Measurements from ENCODE around the gene GPATCH2. TPM values are rescaled to one million over a fixed set of nuclear protein-coding genes. Genes with fewer than 3 reads are reported as not detected.
"Not testable (repeated sequence)": the region's sequence is repeated elsewhere in the genome, so short reads cannot be mapped to it uniquely, and the experiment has no call there.

GPATCH2 gene
- total RNA-seq, 1 experiment from 2014 or later: 17.2 TPM

- CTCF ChIA-PET: interaction anchor here (0.8 kb wide), 1 partner anchor 135 kb away, joined by 3 read pairs; no protein-coding TSS in a partner anchor
- POLR2A ChIA-PET (ENCODE audit: unreplicated experiment): interaction anchor here (0.6 kb wide), 1 partner anchor 760 kb away, joined by 4 read pairs; the partner anchor contains the start of gene RRP15
- Histone ChIP-seq H3K4me3 (ENCODE audit: low read length) (no peak overlapping the region), H4K20me1 (ENCODE audit: low read length) (no peaks in the 10 kb centered on the region), H3K9me2 (replicated peaks; ENCODE audit: low read length) (no peaks in the 10 kb centered on the region), H3K9me3 (ENCODE audit: low read length) (no peaks in the 10 kb centered on the region), H3K27ac (ENCODE audit: low read length) (no peak overlapping the region), H3K4me2 (ENCODE audit: low read length) (no peak overlapping the region), H3F3A (ENCODE audit: low read length, unreplicated experiment) (no peaks in the 10 kb centered on the region), H2AFZ (ENCODE audit: low read length) (no peak overlapping the region), H3K27me3 (ENCODE audit: low read length) (no peaks in the 10 kb centered on the region), H3K79me2 (ENCODE audit: low read length) (no peaks in the 10 kb centered on the region), H3K9ac (ENCODE audit: low read length) (no peak overlapping the region), H3K36me3 (ENCODE audit: low read depth, low read length) (no peaks in the 10 kb centered on the region), H3K4me1 (ENCODE audit: insufficient read depth, low read length) (peaks cover 36% of the 10 kb centered on the region)
- peak; percentile 25 for DNase-seq
- TF ChIP-seq EZH2phosphoT487 (IDR thresholded peaks at IDR 0.05; ENCODE audit: borderline replicate concordance, low read length) (no peak), EZH2 (IDR thresholded peaks at IDR 0.05; ENCODE audit: low read length, unreplicated experiment) (no peak), CTCF (conservative IDR thresholded peaks at IDR 0.05; ENCODE audit: low read depth, low read length) (no peak)
- intact Hi-C loops (cut with micrococcal nuclease): loop anchor here (5.0 kb wide), 2 partner anchors 93 to 137 kb away; no protein-coding TSS in a partner anchor
- peak; percentile 66 for ATAC-seq
- no TSS peak for BruUV-seq (replicated peaks)
Measured at GRCh38 chr1:217524787-217525520, 105.9 kb downstream of the GPATCH2 start.

DNA sequence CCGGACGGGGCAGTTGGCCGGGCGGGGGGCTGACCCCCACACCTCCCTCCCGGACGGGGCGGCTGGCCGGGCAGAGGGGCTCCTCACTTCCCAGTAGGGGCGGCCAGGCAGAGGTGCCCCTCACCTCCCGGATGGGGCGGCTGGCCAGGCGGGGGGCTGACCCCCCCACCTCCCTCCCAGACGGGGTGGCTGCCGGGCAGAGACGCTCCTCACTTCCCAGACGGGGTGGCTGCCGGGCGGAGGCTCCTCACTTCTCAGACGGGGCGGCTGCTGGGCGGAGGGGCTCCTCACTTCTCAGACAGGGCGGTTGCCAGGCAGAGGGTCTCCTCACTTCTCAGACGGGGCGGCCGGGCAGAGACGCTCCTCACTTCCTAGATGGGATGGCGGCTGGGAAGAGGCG, 107.0 kb downstream of the GPATCH2 start:
- intact Hi-C loops (cut with micrococcal nuclease): loop anchor here (2.0 to 5.0 kb wide), 3 partner anchors 92 to 773 kb away; no protein-coding TSS in a partner anchor
- H3K4me1 ChIP-seq (ENCODE audit: insufficient read depth, low read length): peaks cover 36% of the 10 kb centered on the region
- BruUV-seq (replicated peaks); H3K79me2 ChIP-seq (ENCODE audit: low read length); CTCF ChIA-PET; ATAC-seq; H3K4me3 ChIP-seq (ENCODE audit: low read length); H3K36me3 ChIP-seq (ENCODE audit: low read depth, low read length); H3F3A ChIP-seq (ENCODE audit: low read length, unreplicated experiment); H3K27me3 ChIP-seq (ENCODE audit: low read length); H3K9ac ChIP-seq (ENCODE audit: low read length); H3K27ac ChIP-seq (ENCODE audit: low read length); H3K4me2 ChIP-seq (ENCODE audit: low read length); DNase-seq; H4K20me1 ChIP-seq (ENCODE audit: low read length); H2AFZ ChIP-seq (ENCODE audit: low read length); POLR2A ChIA-PET (ENCODE audit: unreplicated experiment); H3K9me3 ChIP-seq (ENCODE audit: low read length); H3K9me2 ChIP-seq (replicated peaks; ENCODE audit: low read length): not testable (repeated sequence)

DNA sequence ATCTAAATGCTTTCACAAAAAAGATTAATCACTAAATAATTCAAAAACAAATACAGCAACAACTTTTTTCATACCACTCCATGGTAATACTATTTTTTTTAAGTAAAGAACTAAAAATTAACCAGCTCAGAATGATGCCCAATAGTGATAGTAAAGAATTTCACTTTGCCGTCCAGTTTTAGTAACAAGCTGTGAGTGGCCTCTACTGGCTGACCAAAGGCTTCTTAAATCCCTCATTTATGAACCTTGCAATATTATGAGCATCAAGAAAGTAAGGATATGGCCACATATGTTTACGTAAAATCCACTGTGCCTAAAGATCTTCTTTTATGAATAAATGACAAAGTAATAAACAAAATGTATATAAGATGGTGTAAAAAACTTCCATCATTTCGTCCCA, 108.6 kb downstream of the GPATCH2 start:
- Histone ChIP-seq H3K9me2 (replicated peaks; ENCODE audit: low read length) (no peaks in the 10 kb centered on the region), H3K4me1 (ENCODE audit: insufficient read depth, low read length) (peaks cover 35% of the 10 kb centered on the region), H3K4me2 (ENCODE audit: low read length) (no peak overlapping the region), H3F3A (ENCODE audit: low read length, unreplicated experiment) (no peaks in the 10 kb centered on the region), H3K9ac (ENCODE audit: low read length) (no peak overlapping the region), H3K36me3 (ENCODE audit: low read depth, low read length) (no peaks in the 10 kb centered on the region), H2AFZ (ENCODE audit: low read length) (no peak overlapping the region), H4K20me1 (ENCODE audit: low read length) (no peaks in the 10 kb centered on the region), H3K9me3 (ENCODE audit: low read length) (no peaks in the 10 kb centered on the region), H3K4me3 (ENCODE audit: low read length) (no peak overlapping the region), H3K79me2 (ENCODE audit: low read length) (no peaks in the 10 kb centered on the region), H3K27me3 (ENCODE audit: low read length) (no peaks in the 10 kb centered on the region), H3K27ac (ENCODE audit: low read length) (no peak overlapping the region)
- peak; percentile 37; the same call in 1 of the 2 replicates for ATAC-seq
- ChIA-PET CTCF (interaction anchor here (0.5 to 0.6 kb wide), 3 partner anchors 138 to 487 kb away, joined by 3 to 8 read pairs (median 4); no protein-coding TSS in a partner anchor), POLR2A (ENCODE audit: unreplicated experiment) (interaction anchor here (0.7 kb wide), 1 partner anchor 157 kb away, joined by 3 read pairs; no protein-coding TSS in a partner anchor)
- BruUV-seq (replicated peaks): no TSS peak
- TF ChIP-seq EZH2phosphoT487 (IDR thresholded peaks at IDR 0.05; ENCODE audit: borderline replicate concordance, low read length) (no peak), CTCF (conservative IDR thresholded peaks at IDR 0.05; ENCODE audit: low read depth, low read length) (peak; percentile 64), EZH2 (IDR thresholded peaks at IDR 0.05; ENCODE audit: low read length, unreplicated experiment) (no peak)
- peak; percentile 32 for DNase-seq
- intact Hi-C loops (cut with micrococcal nuclease): loop anchor here (2.0 to 5.0 kb wide), 3 partner anchors 90 to 771 kb away; no protein-coding TSS in a partner anchor
